ENCODE data around the gene BCL2L11. TPM values are rescaled to one million over a fixed set of nuclear protein-coding genes. Genes with fewer than 3 reads are reported as not detected.

Gene BCL2L11
- total and polyA plus RNA-seq, 9 of the 15 experiments (the other 6 are each of a cell fraction or from before 2014, with no cell fraction given) = 2.2 to 18.8 (median 5.0) TPM

- no peak for TF ChIP-seq ZBTB49 (CRISPR knock-in tag; IDR thresholded peaks at IDR 0.05; ENCODE audit: borderline replicate concordance)
- no peak for TF ChIP-seq ZNF133 (CRISPR knock-in tag; IDR thresholded peaks at IDR 0.05)
- 0 out of 2 replicates have a peak, but pooled peaks have one; percentile 31 for TF ChIP-seq RBFOX2 (IDR thresholded peaks at IDR 0.05; ENCODE audit: low read depth, low read length)
- no peak for TF ChIP-seq ZNF589 (CRISPR knock-in tag; IDR thresholded peaks at IDR 0.05; ENCODE audit: low read depth)
- TF ChIP-seq ZFP1 (CRISPR knock-in tag; IDR thresholded peaks at IDR 0.05) = no peak
- no peak for TF ChIP-seq BACH1 (tag; IDR thresholded peaks at IDR 0.05)
- peak in 1 of 2 experiments; percentile 51; a peak in 1 of 4 replicates for TF ChIP-seq FOXA3 (CRISPR knock-in tag; conservative IDR thresholded peaks at IDR 0.05 in 1 of 2, IDR thresholded peaks at IDR 0.05 in 1 of 2)
- no peak for TF ChIP-seq CHD4 (IDR thresholded peaks at IDR 0.05; ENCODE audit: insufficient read depth, insufficient replicate concordance, low read depth, low read length, poor library complexity, severe bottlenecking)
- TF ChIP-seq FOXM1 (IDR thresholded peaks at IDR 0.05; ENCODE audit: low read depth) = no peak
- TF ChIP-seq FOXM1 (CRISPR knock-in tag; IDR thresholded peaks at IDR 0.05; ENCODE audit: low read depth) = 0 out of 2 replicates have a peak, but pooled peaks have one; percentile 50
- peak; percentile 59; the same call in 1 of the 2 replicates for TF ChIP-seq ZNF511 (CRISPR knock-in tag; IDR thresholded peaks at IDR 0.05)
- TF ChIP-seq CHD2 (IDR thresholded peaks at IDR 0.05; ENCODE audit: low read depth, low read length) = no peak
- no peak; the same call in 1 of the 2 replicates for TF ChIP-seq CREB1 (IDR thresholded peaks at IDR 0.05)
- TF ChIP-seq CREB1 (CRISPR knock-in tag; IDR thresholded peaks at IDR 0.05) = 0 out of 2 replicates have a peak, but pooled peaks have one; percentile 24
- peak; percentile 17; the same call in 1 of the 2 replicates for TF ChIP-seq ZFX (CRISPR knock-in tag; IDR thresholded peaks at IDR 0.05)
- peak; percentile 5; the same call in 1 of the 2 replicates for TF ChIP-seq CXXC5 (CRISPR knock-in tag; IDR thresholded peaks at IDR 0.05)
- TF ChIP-seq TFAP4 (CRISPR knock-in tag; IDR thresholded peaks at IDR 0.05; ENCODE audit: borderline replicate concordance) = 0 out of 2 replicates have a peak, but pooled peaks have one; percentile 41
- peak; percentile 32; the same call in 1 of the 2 replicates for TF ChIP-seq ZNF24 (IDR thresholded peaks at IDR 0.05)
- no peak for TF ChIP-seq AFF4 (CRISPR knock-in tag; IDR thresholded peaks at IDR 0.05)
Observed at GRCh38 chr2:111122631-111123421, 2.1 kb downstream of the BCL2L11 start (continued).
